ENCODE measurements around the gene ADCY2.

DNA sequence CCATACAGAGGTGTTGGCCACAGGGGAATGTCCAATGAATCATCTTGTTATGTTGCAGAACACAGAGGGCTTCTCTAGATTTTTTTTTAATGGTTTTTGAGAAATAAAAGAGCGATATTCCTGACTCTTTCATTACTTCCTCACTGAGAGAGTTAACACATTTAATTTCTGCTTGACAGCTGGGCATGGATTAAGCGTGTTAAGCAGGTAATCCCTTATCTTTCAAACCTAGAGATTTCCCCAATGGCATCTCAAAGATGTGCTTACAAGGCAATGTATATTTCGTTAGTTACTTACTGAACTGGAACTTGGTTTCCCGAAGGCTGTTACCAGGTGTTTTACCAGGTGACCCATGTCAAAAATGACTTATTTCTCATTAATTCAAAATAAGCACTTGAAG is 21.8 kb upstream of the ADCY2 start:
- TF ChIP-seq, protein P1, sequence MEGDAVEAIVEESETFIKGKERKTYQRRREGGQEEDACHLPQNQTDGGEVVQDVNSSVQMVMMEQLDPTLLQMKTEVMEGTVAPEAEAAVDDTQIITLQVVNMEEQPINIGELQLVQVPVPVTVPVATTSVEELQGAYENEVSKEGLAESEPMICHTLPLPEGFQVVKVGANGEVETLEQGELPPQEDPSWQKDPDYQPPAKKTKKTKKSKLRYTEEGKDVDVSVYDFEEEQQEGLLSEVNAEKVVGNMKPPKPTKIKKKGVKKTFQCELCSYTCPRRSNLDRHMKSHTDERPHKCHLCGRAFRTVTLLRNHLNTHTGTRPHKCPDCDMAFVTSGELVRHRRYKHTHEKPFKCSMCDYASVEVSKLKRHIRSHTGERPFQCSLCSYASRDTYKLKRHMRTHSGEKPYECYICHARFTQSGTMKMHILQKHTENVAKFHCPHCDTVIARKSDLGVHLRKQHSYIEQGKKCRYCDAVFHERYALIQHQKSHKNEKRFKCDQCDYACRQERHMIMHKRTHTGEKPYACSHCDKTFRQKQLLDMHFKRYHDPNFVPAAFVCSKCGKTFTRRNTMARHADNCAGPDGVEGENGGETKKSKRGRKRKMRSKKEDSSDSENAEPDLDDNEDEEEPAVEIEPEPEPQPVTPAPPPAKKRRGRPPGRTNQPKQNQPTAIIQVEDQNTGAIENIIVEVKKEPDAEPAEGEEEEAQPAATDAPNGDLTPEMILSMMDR (IDR thresholded peaks at IDR 0.05) = no peak
- no peak for TF ChIP-seq POLR2A (IDR thresholded peaks at IDR 0.05)

Data from prostate gland (tissue), 2 donors.